Gastrocnemius medialis (tissue), 4 donors: ENCODE data around the gene SHISA8. TPM values are rescaled to one million over a fixed set of nuclear protein-coding genes. Genes with fewer than 3 reads are reported as not detected.
"Not testable (repeated sequence)": the region's sequence is repeated elsewhere in the genome, so short reads cannot be mapped to it uniquely, and the experiment has no call there.

Experiments
- ATAC-seq, 2 donors: fragments of 150-250 bp; one replicate each; pipeline ENCODE4 v1.9.1; 2016
- DNase-seq, 2 donors: peaks; one replicate each; pipeline ENCODE4 v3.0.0-alpha.2; 2019
- H3K27ac ChIP-seq, 4 donors: fragments of 200-600 bp; sonication (generic); 1 replicate in 1 of 4; 2 replicates in 3 of 4; pipeline ENCODE4 v1.5.1; 2016 to 2018; ENCODE audit warnings: mild to moderate bottlenecking in 2 of 4, moderate library complexity in 1 of 4
- H3K27me3 ChIP-seq, 3 donors: fragments of 200-600 bp; sonication (generic) in 2 of 3; 1 replicate in 1 of 3; 2 replicates in 2 of 3; pipeline versions ENCODE4 v1.5.1 to v1.6.0; 2016 to 2019; ENCODE audit warnings: mild to moderate bottlenecking in 1 of 3, moderate library complexity in 1 of 3
- H3K36me3 ChIP-seq, 2 donors: fragments of 200-600 bp; sonication (generic) in 1 of 2; one replicate each; pipeline ENCODE4 v1.5.1; 2017 to 2018
- H3K4me1 ChIP-seq, 2 donors: fragments of 200-600 bp; sonication (generic) in 1 of 2; one replicate each; pipeline ENCODE4 v1.5.1; 2016 to 2017; ENCODE audit warnings: mild to moderate bottlenecking in 2 of 2
- H3K4me3 ChIP-seq, 4 donors: fragments of 200-600 bp; sonication (generic) in 3 of 4; 1 replicate in 1 of 4; 2 replicates in 3 of 4; pipeline ENCODE4 v1.5.1; 2016 to 2019; ENCODE audit warnings: mild to moderate bottlenecking in 2 of 4
- H3K9me3 ChIP-seq, 3 donors: fragments of 200-600 bp; sonication (generic) in 2 of 3; 1 replicate in 1 of 3; 2 replicates in 2 of 3; pipeline ENCODE4 v1.5.1; 2016 to 2019
- POLR2A ChIP-seq, 2 donors: fragments of 450-650 bp; IDR thresholded peaks; one replicate each; pipeline ENCODE4 v1.6.1; 2017; ENCODE audit warnings: antibody characterized with exemption in 2 of 2, mild to moderate bottlenecking in 2 of 2, moderate library complexity in 2 of 2
- in situ Hi-C, 4 donors: fragments of 200-750 bp; cut with MboI; loops; one replicate each; pipeline versions ENCODE4 v1.15.0 to v1.8.0; 2017; ENCODE audit warnings: low sequenced_read_pairs in 4 of 4
- intact Hi-C: fragments of 100-400 bp; cut with DNase I; formaldehyde crosslinking; loops from one replicate; pipeline ENCODE4 v1.15.1; 2023; ENCODE audit warnings: low total_unique reads
- total RNA-seq, 4 donors: library from RNA; depleted of rRNA; stranded (reverse); fragments of >200 nt; gene quantifications; one replicate each; pipeline versions ENCODE4 v1.1.0 to v1.2.3, GENCODE V29; 2016
- TF ChIP-seq, protein P1 (sequence below), 5 experiments: fragments of 450-650 bp in 3 of 5; fragments of 200-600 bp in 2 of 5; sonication (generic) in 2 of 5; IDR thresholded peaks in 4 of 5; conservative IDR thresholded peaks in 1 of 5; 1 replicate in 4 of 5; 2 replicates in 1 of 5; pipeline ENCODE4 v1.5.1; 2016 to 2019; ENCODE audit warnings: antibody characterized with exemption in 5 of 5, mild to moderate bottlenecking in 3 of 5, moderate library complexity in 3 of 5

SHISA8 gene
- total RNA-seq, 4 donors from 2014 or later, result not detected

DNA sequence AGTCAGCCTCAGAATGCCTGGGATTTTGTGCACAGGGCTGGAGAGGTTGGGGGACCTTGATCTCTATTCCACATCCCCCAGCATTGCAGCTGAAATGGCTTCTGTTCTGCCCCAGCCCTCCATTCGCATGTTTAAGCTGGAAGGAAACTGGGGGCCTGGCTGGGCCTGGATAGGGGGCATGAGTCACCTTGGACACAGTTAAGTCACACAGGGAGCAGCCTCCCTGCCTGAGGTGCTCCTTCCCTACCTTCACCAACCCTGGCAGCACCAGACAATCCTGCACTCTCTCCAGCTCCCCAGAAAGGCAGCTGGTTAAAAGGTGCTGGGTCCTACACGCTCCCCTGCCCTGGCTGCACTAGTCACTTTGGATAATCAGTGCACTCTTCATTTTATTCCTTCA is 37.8 kb upstream of the SHISA8 start:
- TF ChIP-seq POLR2A (IDR thresholded peaks at IDR 0.05), result no peak
- TF ChIP-seq, protein P1, sequence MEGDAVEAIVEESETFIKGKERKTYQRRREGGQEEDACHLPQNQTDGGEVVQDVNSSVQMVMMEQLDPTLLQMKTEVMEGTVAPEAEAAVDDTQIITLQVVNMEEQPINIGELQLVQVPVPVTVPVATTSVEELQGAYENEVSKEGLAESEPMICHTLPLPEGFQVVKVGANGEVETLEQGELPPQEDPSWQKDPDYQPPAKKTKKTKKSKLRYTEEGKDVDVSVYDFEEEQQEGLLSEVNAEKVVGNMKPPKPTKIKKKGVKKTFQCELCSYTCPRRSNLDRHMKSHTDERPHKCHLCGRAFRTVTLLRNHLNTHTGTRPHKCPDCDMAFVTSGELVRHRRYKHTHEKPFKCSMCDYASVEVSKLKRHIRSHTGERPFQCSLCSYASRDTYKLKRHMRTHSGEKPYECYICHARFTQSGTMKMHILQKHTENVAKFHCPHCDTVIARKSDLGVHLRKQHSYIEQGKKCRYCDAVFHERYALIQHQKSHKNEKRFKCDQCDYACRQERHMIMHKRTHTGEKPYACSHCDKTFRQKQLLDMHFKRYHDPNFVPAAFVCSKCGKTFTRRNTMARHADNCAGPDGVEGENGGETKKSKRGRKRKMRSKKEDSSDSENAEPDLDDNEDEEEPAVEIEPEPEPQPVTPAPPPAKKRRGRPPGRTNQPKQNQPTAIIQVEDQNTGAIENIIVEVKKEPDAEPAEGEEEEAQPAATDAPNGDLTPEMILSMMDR (IDR thresholded peaks at IDR 0.05 in 4 of 5, conservative IDR thresholded peaks at IDR 0.05 in 1 of 5), result no peak
- in situ Hi-C loops, result loop anchor here in 2 of 4 donors (25.0 kb wide), 1 partner anchor 485 kb away; the partner anchor contains the start of gene NFAM1 (in 2 of the 2)
- H3K9me3 ChIP-seq, result no peaks in the 10 kb centered on the region
- H3K27ac ChIP-seq, result no peak overlapping the region
- H3K27me3 ChIP-seq, result peaks cover 0 to 8% (median 3%) of the 10 kb centered on the region in 3 donors
- ATAC-seq, result no peak
- no peaks in the 10 kb centered on the region for H3K4me1 ChIP-seq
- intact Hi-C loops, result no loop called here
- no peak overlapping the region for H3K4me3 ChIP-seq
- no peaks in the 10 kb centered on the region for H3K36me3 ChIP-seq
- no peak for DNase-seq

DNA sequence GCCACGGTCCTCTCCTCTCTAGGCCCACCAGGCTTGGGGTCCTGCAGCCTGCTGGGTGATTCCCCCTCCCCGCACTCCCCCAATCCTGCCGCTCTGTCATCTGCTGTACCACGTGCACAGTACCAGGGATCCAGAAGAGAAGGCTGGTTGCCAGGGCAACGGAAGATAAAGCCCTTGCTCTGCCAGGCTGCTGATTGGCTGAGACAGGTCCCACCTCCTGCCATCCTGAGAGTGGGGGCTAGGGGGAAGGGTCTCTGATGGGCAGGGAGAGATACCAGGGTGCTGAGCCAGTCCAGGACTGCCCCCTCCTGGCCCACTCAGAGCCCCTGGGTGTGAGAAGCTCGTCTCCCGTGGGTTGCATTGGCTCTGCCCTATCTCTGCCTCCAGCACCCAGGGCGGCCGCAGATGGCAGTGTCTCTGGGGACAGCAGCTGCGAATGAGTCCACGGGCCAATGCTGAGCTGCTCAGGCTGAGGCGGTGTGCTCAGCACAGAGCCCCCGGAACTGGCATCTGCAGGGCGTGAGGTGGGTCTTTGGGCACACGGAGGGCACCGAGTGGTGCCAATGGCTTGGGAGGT is 37.1 kb upstream of the SHISA8 start, which contains the start of gene SMIM45:
SMIM45 (plus strand) TSS at position 253 of the 577 bp plus-strand sequence.
- H3K4me1 ChIP-seq, result no peaks in the 10 kb centered on the region
- no peak within 1 kb of the TSS for H3K4me3 ChIP-seq
- H3K36me3 ChIP-seq, result no peaks in the 10 kb centered on the region
- no peaks in the 10 kb centered on the region for H3K9me3 ChIP-seq
- no peak for ATAC-seq
- TF ChIP-seq, protein P1 (IDR thresholded peaks at IDR 0.05 in 4 of 5, conservative IDR thresholded peaks at IDR 0.05 in 1 of 5), result no peak
- no peak for TF ChIP-seq POLR2A (IDR thresholded peaks at IDR 0.05)
- in situ Hi-C loops (loop anchor here in 2 of 4 donors (25.0 kb wide), 1 partner anchor 485 kb away; the partner anchor contains the start of gene NFAM1 (in 2 of the 2)), intact Hi-C loops (no loop called here)
- peaks cover 0 to 5% (median 0%) of the 10 kb centered on the region in 3 donors for H3K27me3 ChIP-seq
- no peak for DNase-seq
- no peak within 1 kb of the TSS for H3K27ac ChIP-seq

DNA sequence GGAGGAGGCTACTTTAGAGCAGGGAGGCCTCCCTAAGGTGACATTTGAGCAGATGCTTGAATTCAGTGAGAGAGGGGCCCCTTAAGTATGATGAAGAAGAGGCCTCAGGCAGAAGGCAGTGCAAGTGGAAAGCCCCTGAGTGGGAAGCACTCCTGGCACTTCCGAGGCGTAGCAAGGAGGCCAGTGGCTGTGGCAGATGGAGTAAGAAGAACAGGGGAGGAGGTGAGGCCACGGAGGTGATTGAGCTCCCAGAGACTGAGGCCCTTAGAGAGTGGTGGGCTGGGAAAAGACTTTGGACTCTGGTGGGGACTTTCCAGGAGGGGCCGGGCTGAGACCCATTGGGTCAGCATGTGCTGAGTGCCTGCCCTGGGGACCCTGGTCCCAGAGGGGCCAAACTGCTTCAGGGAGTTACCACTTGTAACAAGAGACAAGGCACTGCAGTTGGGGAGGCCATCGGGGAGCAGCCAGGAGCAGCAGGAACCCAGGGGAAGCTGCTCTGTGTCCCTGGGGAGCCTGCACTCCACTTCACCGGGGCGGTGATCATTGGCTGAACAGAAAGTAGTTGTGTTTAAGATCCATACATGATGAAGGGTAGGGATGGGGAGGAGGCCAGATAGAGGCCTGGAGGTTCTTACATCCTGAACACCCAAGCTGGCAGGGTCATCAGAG is 34.6 kb upstream of the SHISA8 start:
- intact Hi-C loops, result no loop called here
- ATAC-seq, result no peak
- no peak overlapping the region for H3K27ac ChIP-seq
- no peaks in the 10 kb centered on the region for H3K9me3 ChIP-seq
- no peaks in the 10 kb centered on the region for H3K36me3 ChIP-seq
- DNase-seq, result no peak
- H3K4me1 ChIP-seq, result peaks cover 0 to 8% of the 10 kb centered on the region in 2 donors
- H3K4me3 ChIP-seq, result no peak overlapping the region
- TF ChIP-seq, protein P1 (IDR thresholded peaks at IDR 0.05 in 4 of 5, conservative IDR thresholded peaks at IDR 0.05 in 1 of 5), result no peak
- TF ChIP-seq POLR2A (IDR thresholded peaks at IDR 0.05), result no peak
- H3K27me3 ChIP-seq, result peaks cover 0 to 5% (median 0%) of the 10 kb centered on the region in 3 donors
- in situ Hi-C loops, result loop anchor here in 2 of 4 donors (10.0 kb wide), 2 partner anchors 125 to 255 kb away; partner anchors contain the start of gene MEI1 (in 1 of the 2)

DNA sequence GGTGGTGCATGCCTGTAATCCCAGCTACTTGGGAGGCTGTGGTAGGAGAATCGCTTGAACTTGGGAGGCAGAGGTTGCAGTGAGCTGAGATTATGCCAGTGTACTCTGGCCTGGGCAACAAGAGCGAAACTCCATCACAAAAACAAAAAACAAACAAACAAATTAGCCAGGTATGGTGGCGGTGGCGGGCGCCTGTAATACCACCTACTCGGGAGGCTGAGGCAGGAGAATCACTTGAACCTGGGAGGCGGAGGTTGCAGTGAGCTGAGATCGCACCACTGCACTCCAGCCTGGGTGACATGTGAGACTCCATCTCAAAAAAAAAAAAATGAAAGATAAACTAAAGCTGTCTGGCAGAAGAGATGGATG is 34.0 kb upstream of the SHISA8 start:
- H3K27ac ChIP-seq, H3K9me3 ChIP-seq, DNase-seq, H3K27me3 ChIP-seq, H3K4me1 ChIP-seq, H3K36me3 ChIP-seq, intact Hi-C loops, ATAC-seq, H3K4me3 ChIP-seq: not testable (repeated sequence)
- in situ Hi-C loops, result loop anchor here in 2 of 4 donors (10.0 kb wide), 2 partner anchors 124 to 254 kb away; partner anchors contain the start of gene MEI1 (in 1 of the 2)

DNA sequence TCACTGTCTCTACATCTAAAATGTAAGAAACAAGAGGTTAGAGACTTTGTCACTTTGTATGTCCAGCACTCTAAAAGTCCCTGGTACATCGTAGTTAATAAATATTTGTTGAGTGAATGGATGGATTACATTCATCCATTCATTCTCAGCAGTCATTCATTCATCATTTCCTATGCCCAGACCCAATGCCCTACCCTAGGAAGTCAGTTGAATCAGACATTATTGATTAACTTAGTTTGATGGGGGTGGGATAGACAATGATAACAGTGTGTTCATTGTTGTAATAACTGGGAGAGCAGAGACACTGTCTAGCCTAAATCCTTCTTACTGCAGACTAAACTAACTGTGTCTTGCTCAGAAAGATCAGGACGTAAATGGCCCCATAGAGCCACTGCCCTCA is 33.3 kb upstream of the SHISA8 start:
- intact Hi-C loops (no loop called here), in situ Hi-C loops (loop anchor here in 2 of 4 donors (10.0 kb wide), 2 partner anchors 123 to 253 kb away; partner anchors contain the start of gene MEI1 (in 1 of the 2))
- DNase-seq, result no peak
- Histone ChIP-seq H3K36me3 (no peaks in the 10 kb centered on the region), H3K9me3 (no peaks in the 10 kb centered on the region), H3K27ac (no peak overlapping the region), H3K4me3 (no peak overlapping the region), H3K4me1 (peaks cover 0 to 12% of the 10 kb centered on the region in 2 donors), H3K27me3 (peaks cover 0 to 5% (median 0%) of the 10 kb centered on the region in 3 donors)
- no peak for ATAC-seq
- TF ChIP-seq, protein P1 (IDR thresholded peaks at IDR 0.05 in 4 of 5, conservative IDR thresholded peaks at IDR 0.05 in 1 of 5), result no peak
- no peak for TF ChIP-seq POLR2A (IDR thresholded peaks at IDR 0.05)
